Smooth muscle cell of the pulmonary artery (primary cell): ENCODE results near the gene DOC2A. TPM values are rescaled to one million over a fixed set of nuclear protein-coding genes. Genes with fewer than 3 reads are reported as not detected.

Experiments used
- total RNA-seq: library from RNA; depleted of rRNA; stranded (reverse); fragments of >200 nt; gene quantifications from 2 replicates; pipeline ENCODE4 v1.2.3, GENCODE V29; 2014

The DOC2A gene
- 0.20 and 0.33 TPM in 2 replicates for total RNA-seq

DNA sequence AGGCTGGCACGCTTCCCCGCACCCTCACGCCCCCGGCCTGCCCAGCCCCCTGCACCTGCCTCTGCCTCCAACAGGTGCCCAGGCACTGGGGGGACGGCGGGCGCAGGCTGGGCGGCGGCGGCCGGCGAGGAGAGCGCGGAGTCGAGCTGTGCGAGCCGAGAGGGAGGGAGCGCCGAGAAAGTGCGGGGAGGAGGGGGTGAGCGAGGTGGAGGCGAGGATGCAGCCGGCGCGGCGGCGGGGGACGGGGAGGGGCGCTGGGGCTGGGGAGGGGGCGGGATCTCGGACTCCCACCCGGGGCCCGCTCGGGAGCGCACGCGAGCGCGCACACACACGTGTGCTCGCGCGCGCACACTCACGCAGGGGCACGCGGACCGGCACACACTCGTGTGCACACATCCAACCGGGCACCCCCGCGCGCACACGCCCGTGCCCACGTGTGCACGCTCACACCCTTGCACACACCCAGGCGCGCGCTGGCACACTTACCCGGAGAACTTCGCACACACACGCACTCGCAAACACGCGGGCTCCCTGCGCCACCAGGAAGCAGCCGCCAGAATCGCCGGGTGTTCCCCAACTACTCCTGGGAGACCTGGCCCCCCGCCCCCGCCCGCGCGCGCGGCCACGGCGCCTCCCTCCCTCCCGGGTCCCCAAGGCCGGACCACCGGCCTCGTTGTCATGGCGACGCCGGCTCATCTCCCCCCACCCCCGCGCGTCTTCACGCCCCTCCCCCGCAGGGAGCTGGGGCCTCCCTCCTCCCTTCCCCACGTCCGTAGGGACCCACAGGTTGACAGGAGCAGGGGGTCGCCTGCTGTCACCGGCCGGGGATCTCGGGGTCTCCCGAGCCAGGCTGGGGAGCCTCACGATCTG, at the start of gene DOC2A:
Gene DOC2A, minus strand, starts transcription at position 184 of the 870 bp plus-strand sequence. CDS start 805 bp downstream, outside the sequence.

GRCh38 chr16:30030841-30031413, 20.1 kb upstream of the DOC2A start, which contains the start of gene TLCD3B:
Gene TLCD3B (minus strand): TSS chr16:30031271. CDS start chr16:30030527, 744 bp downstream.

GRCh38 chr16:30022887-30023286, 12.1 kb upstream of the DOC2A start, which contains the start of gene C16orf92:
Gene C16orf92 (plus strand): TSS chr16:30023198. CDS start chr16:30023341, 143 bp downstream.

GRCh38 chr16:29995911-29996765, 14.7 kb downstream of the DOC2A start, which contains the start of gene INO80E:
Gene INO80E (plus strand): TSS chr16:29996241. CDS start chr16:29996311, 70 bp downstream.

GRCh38 chr16:29995324-29995910, 15.4 kb downstream of the DOC2A start, which contains the start of gene HIRIP3:
Gene HIRIP3 (minus strand): TSS chr16:29995617. CDS start chr16:29995605, 12 bp downstream.

GRCh38 chr16:29973384-29974246, 37.2 kb downstream of the DOC2A start, which contains the start of gene TAOK2:
Gene TAOK2 (plus strand): TSS chr16:29973868. CDS start chr16:29977773, 3,905 bp downstream.

DNA sequence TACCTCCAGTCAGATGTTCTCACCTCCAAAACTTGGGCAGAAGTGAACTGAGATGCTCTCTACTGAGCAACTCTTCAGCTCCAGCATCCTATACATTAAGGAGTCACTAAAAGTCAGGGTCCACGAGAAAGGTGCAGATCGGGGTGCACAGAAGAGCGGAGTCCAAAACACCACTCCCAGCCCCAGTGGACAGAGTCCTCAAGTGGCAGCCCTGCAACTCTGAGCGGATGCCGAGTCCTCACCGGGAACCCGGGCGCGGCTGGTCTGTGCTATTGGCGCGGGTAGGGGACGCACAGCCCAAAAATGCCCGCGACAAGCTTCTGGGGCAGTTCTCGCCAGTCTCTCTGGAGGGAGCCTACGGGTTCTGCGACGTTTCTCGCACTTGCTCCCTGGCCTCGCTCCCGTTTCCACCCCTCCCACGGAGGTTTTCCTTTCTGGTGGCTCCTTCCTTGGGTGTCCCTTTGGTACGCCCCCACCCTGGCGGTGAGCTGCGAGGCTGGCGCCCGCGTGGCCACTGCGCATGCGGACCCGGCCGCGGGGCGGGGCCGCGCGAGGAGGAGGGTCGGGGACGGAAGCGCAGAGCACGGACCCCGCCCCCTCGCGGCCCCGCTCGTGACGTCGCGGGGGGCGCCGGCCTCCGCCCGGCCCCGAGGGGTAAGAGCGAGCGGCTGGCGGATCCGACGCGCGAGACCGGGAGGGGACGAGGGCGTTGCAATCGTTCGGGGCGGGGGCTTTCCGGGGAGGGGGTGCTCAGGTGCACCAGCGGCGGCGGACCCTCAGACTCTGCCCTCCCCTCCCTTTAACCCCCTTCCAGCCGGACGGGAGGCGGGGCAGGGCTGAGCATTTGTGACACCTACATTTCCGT, 49.1 kb downstream of the DOC2A start, which contains the start of gene TMEM219:
Gene TMEM219, plus strand, starts transcription at position 601 of the 865 bp plus-strand sequence. CDS start 1,065 bp downstream, outside the sequence.

Other genes with a start within 250 kb of the DOC2A start
- gene ZG16, start 232.8 kb downstream of the DOC2A start, total RNA-seq = not detected in 2 replicates
- gene KIF22, start 220.3 kb downstream of the DOC2A start, total RNA-seq = 9.8 and 11.4 TPM in 2 replicates
- 166 and 199 TPM in 2 replicates for gene MAZ, start 204.5 kb downstream of the DOC2A start, total RNA-seq
- 1.2 and 1.8 TPM in 2 replicates for gene PRRT2, start 198.8 kb downstream of the DOC2A start, total RNA-seq
- gene PAGR1, start 194.9 kb downstream of the DOC2A start, total RNA-seq = 11.6 and 13.3 TPM in 2 replicates
- 320 and 476 TPM in 2 replicates for gene MVP, start 190.6 kb downstream of the DOC2A start, total RNA-seq
- gene CDIPT, start 147.8 kb downstream of the DOC2A start, total RNA-seq = 101 and 114 TPM in 2 replicates
- 65.5 and 78.6 TPM in 2 replicates for gene SEZ6L2, start 111.5 kb downstream of the DOC2A start, total RNA-seq
- gene ASPHD1, start 110.5 kb downstream of the DOC2A start, total RNA-seq = 8.8 and 12.8 TPM in 2 replicates
- gene KCTD13, start 84.8 kb downstream of the DOC2A start, total RNA-seq = 7.3 and 12.1 TPM in 2 replicates
- gene TMEM219, start 48.9 kb downstream of the DOC2A start, total RNA-seq = 81.6 and 84.1 TPM in 2 replicates
- 57.6 and 60.2 TPM in 2 replicates for gene TAOK2, start 37.2 kb downstream of the DOC2A start, total RNA-seq
- gene HIRIP3, start 15.4 kb downstream of the DOC2A start, total RNA-seq = 5.6 and 5.9 TPM in 2 replicates
- gene INO80E, start 14.8 kb downstream of the DOC2A start, total RNA-seq = 15.2 and 23.6 TPM in 2 replicates
- not detected in 2 replicates for gene C16orf92, start 12.2 kb upstream of the DOC2A start, total RNA-seq
- 0.10 and 0.26 TPM in 2 replicates for gene TLCD3B, start 20.2 kb upstream of the DOC2A start, total RNA-seq
- gene ALDOA, start 54.7 kb upstream of the DOC2A start, total RNA-seq = 1,333 and 1,606 TPM in 2 replicates
- gene PPP4C, start 65.0 kb upstream of the DOC2A start, total RNA-seq = 124 and 137 TPM in 2 replicates
- gene TBX6, start 80.9 kb upstream of the DOC2A start, total RNA-seq = 0.13 and 0.20 TPM in 2 replicates
- 13.8 and 27.0 TPM in 2 replicates for gene YPEL3, start 85.2 kb upstream of the DOC2A start, total RNA-seq
- 0.76 and 1.3 TPM in 2 replicates for gene GDPD3, start 102.5 kb upstream of the DOC2A start, total RNA-seq
- gene MAPK3, start 112.2 kb upstream of the DOC2A start, total RNA-seq = 36.8 and 39.5 TPM in 2 replicates
- 0.20 and 0.33 TPM in 2 replicates for gene CORO1A, start 172.6 kb upstream of the DOC2A start, total RNA-seq
- 8.5 and 19.2 TPM in 2 replicates for gene BOLA2B, start 182.6 kb upstream of the DOC2A start, total RNA-seq
- gene SLX1A, start 182.8 kb upstream of the DOC2A start, total RNA-seq = 15.0 and 25.2 TPM in 2 replicates
- 2.2 and 4.0 TPM in 2 replicates for gene SULT1A3, start 188.2 kb upstream of the DOC2A start, total RNA-seq
- 0.59 and 0.73 TPM in 2 replicates for gene NPIPB13, start 237.5 kb upstream of the DOC2A start, total RNA-seq